Fibroblast of the aortic adventitia (primary cell): Measurements from ENCODE around the gene OLA1. TPM values are rescaled to one million over a fixed set of nuclear protein-coding genes. Genes with fewer than 3 reads are reported as not detected.
A peak's percentile ranks its signal among the peaks of the same experiment; 100 is the strongest.

Experiments
- DNase-seq: peaks from one replicate; pipeline ENCODE4 v3.0.0-alpha.2; 2010; ENCODE audit warnings: low read depth
- H3K4me3 ChIP-seq: 2 replicates; pipeline ENCODE4 v1.5.1; 2011; ENCODE audit warnings: low read depth, mild to moderate bottlenecking, control low read depth, low read length, moderate library complexity
- CTCF ChIP-seq: IDR thresholded peaks from 2 replicates; pipeline ENCODE4 v1.5.1; 2011; ENCODE audit warnings: mild to moderate bottlenecking, low read length, control low read depth, inconsistent platforms; ENCODE audit not compliant: insufficient read depth
- total RNA-seq: library from RNA; depleted of rRNA; stranded (reverse); fragments of >200 nt; gene quantifications from 2 replicates; pipeline ENCODE4 v1.2.3, GENCODE V29; 2012; ENCODE audit warnings: low replicate concordance

OLA1 gene
- total RNA-seq, 1 donor = 89.7 TPM

DNA sequence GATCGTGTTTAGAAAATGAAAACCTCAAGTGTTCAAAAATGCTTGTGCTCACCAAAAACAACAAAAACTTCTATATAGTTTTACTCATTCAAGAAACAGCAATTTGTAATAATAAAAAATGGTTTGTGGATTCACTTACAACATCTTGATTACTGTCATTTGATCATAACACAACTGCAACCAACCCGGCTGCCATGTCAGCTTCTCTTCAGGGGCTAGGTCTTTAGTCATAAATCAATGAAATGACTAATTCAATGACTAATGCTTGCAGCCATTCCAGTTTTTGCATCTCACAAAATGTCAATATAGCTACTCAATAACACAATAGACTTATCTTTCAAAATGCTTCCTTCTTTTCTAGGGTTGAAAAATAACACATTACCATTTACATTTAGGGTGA is 128.0 kb downstream of the OLA1 start:
- peak; percentile 8 for DNase-seq

DNA sequence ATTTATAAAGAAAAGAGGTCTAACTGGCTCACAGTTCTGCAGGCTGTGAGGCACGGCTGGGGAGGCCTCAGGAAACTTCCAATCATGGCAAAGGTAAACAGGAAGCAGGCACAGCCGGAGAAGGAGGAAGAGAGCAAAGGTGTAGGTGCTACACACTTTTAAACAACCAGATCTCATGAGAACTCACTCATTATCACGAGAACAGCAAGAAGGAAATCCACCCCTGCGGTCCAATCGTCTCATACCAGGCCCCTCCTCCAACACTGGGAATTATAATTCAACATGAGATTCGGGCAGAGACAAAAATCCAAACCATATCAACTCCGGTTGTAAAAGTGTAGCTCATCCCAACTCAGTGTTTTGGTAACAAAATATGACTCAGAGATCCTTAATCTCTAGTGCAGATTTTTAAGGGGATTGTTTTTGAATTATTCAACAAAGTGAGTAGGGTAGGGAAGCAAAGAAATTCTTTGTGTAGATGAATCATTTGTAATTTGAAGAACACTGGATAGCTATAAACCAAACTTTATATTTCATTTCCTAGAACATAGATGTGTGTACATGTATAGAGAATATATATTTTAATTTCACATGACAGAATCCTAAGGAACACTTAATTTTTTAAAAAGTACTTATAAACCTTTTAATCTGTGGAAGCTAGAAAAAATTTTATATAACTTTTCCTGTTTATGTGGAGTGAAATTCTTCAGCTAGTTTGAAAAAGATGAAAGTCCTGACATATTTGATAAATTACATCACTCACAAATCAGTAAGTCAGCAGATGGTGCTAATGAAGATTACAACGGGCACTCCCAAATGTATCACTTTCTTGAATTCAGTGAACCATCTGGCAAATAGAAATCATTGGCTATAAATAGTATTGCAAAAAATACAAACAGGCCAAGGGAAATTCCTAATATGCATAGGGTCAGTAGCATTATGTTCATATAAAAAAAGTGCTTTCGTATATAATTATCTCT is 130.1 kb downstream of the OLA1 start:
- TF ChIP-seq CTCF = no peak
- H3K4me3 ChIP-seq = no peak overlapping the region
- DNase-seq = peak; percentile 65

More for the DNA sequence above, 128.0 kb downstream of the OLA1 start:
- no peak overlapping the region for H3K4me3 ChIP-seq
- no peak for TF ChIP-seq CTCF

DNA sequence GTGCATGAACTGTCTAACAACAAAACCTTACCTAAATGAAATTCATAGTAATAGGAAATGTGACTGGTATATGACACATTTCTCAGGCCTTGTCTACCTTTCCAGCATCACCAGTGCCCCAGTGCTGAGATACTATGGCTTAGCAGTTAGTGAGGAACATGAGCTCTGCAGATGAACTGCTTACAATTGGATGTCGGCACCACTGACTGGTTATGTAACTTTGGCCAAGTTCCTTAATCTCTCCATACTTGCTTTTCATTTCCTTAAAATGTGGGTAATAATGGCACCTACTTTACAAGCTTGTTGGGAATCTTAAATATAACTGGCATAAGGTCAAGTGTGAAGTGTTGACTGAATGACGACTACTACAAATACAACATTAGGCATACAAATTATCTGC is 136.3 kb downstream of the OLA1 start:
- TF ChIP-seq CTCF = no peak
- no peak for DNase-seq

DNA sequence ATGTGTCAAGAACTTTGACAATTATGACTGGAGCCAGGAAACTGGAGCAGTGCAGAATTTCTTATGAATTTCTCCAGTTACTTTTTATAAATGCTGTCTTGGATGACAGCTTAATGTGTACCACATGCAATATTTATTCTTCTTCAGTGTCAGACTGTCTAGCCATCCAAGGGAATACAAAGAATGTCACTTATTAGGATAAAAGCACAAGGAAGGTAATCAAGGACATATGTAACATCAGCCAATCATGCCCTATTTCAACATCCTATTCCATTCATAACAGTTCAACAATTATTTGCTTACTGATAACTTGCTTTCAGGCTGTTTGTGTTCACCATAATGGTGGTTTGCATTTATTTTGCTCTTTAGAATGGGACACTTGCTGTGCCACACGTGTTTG is 139.8 kb downstream of the OLA1 start:
- no peak for TF ChIP-seq CTCF
- no peak for DNase-seq
- H3K4me3 ChIP-seq = no peak overlapping the region

More for the DNA sequence above, 136.3 kb downstream of the OLA1 start:
- H3K4me3 ChIP-seq = no peak overlapping the region

DNA sequence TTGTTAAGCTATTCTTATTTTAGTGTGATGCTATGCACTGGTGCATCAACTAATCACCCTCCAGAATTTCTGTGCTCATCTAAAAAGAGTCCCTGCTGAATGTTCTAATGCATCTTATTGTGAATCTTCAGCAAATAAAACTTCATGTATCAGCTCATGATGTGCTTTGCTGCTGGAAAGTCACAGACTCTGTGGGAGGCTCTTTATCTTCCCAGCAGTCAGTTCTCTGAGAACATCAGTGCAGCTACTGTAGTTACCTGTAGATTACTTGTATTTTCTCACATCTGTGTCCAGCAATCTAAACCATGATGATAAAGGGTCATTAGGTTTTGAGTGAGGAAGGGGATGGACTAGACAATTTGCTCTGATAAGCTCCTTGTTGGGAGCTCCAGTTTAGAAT is 141.6 kb downstream of the OLA1 start:
- no peak for DNase-seq
- no peak overlapping the region for H3K4me3 ChIP-seq
- TF ChIP-seq CTCF = no peak

DNA sequence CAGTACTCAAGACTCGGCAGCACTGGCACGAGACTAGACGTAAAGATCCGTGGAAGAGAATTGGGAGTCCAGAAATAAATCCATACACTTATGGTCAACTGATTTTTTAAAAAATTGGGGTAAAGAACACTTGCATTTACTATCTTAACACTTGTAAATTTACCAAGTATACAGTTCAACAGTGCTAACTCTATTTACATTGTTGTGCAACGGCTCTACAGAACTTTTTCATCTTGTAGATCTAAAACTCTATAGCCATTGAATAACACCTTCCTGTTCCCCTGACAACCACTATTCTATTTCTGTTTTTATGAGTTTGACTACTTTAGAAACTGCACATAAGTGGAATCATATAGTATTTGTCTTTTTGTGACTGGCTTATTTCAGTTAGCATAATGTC is 153.8 kb downstream of the OLA1 start:
- H3K4me3 ChIP-seq = no peak overlapping the region
- no peak for TF ChIP-seq CTCF
- DNase-seq = no peak
